Ureter (tissue), 1 donor: ENCODE results near the gene DEGS2. TPM values are rescaled to one million over a fixed set of nuclear protein-coding genes. Genes with fewer than 3 reads are reported as not detected.

Experiments
- DNase-seq: peaks from one replicate; pipeline ENCODE4 v3.0.0-alpha.2; 2020; ENCODE audit warnings: low spot score
- total RNA-seq: library from RNA; stranded (reverse); gene quantifications from one replicate; pipeline ENCODE4 v1.2.4, GENCODE V29; 2023
- donor health status: DM: yes; HTN: yes; CAD: no.

Gene DEGS2
- total RNA-seq, 1 donor from 2014 or later: 59.9 TPM

GRCh38 chr14:100132161-100132902, 27.1 kb downstream of the DEGS2 start:
- DNase-seq: no peak

- peak; percentile 67 for DNase-seq
Measured at GRCh38 chr14:100131181-100131580, 28.3 kb downstream of the DEGS2 start.

- DNase-seq: no peak
Measured at GRCh38 chr14:100130521-100130920, 28.9 kb downstream of the DEGS2 start.

GRCh38 chr14:100129161-100129589, 30.3 kb downstream of the DEGS2 start:
- no peak for DNase-seq

- no peak for DNase-seq
Measured at GRCh38 chr14:100128688-100129087, 30.8 kb downstream of the DEGS2 start.

GRCh38 chr14:100127853-100128455, 31.5 kb downstream of the DEGS2 start:
- DNase-seq: no peak

GRCh38 chr14:100126401-100126800, 33.0 kb downstream of the DEGS2 start:
- DNase-seq: no peak

- DNase-seq: no peak
Measured at GRCh38 chr14:100124551-100125088, 34.8 kb downstream of the DEGS2 start.

GRCh38 chr14:100123618-100124017, 35.8 kb downstream of the DEGS2 start:
- DNase-seq: no peak

- no peak for DNase-seq
Measured at GRCh38 chr14:100122481-100123223, 36.8 kb downstream of the DEGS2 start.

GRCh38 chr14:100121643-100122480, 37.6 kb downstream of the DEGS2 start:
- DNase-seq: no peak

- DNase-seq: no peak
Measured at GRCh38 chr14:100120522-100121269, 38.7 kb downstream of the DEGS2 start.

GRCh38 chr14:100119251-100119650, 40.2 kb downstream of the DEGS2 start:
- no peak for DNase-seq

- DNase-seq: no peak
Measured at GRCh38 chr14:100118396-100119011, 40.9 kb downstream of the DEGS2 start.

GRCh38 chr14:100117633-100118395, 41.6 kb downstream of the DEGS2 start:
- DNase-seq: no peak

- DNase-seq: no peak
Measured at GRCh38 chr14:100117026-100117425, 42.4 kb downstream of the DEGS2 start.

GRCh38 chr14:100116134-100116533, 43.3 kb downstream of the DEGS2 start:
- no peak for DNase-seq

GRCh38 chr14:100115726-100116125, 43.7 kb downstream of the DEGS2 start:
- no peak for DNase-seq

- DNase-seq: no peak
Measured at GRCh38 chr14:100115236-100115635, 44.2 kb downstream of the DEGS2 start.
